WTC11 (cell line): ENCODE results near the gene EPN3.

Experiments used
- CREB1 ChIP-seq: sonication (generic); formaldehyde crosslinking; IDR thresholded peaks from 2 replicates; pipeline ENCODE4 v1.8.0; 2023; ENCODE audit warnings: mild to moderate bottlenecking, missing genetic modification reagents
- ELF4 ChIP-seq: sonication (generic); formaldehyde crosslinking; IDR thresholded peaks from 2 replicates; pipeline ENCODE4 v1.8.1; 2022; ENCODE audit warnings: low read depth, mild to moderate bottlenecking, moderate library complexity, missing genetic modification reagents
- KAT7 ChIP-seq: sonication (generic); formaldehyde crosslinking; IDR thresholded peaks from 2 replicates; pipeline ENCODE4 v1.8.1; 2023; ENCODE audit warnings: missing genetic modification reagents, mild to moderate bottlenecking, borderline replicate concordance
- ZNF232 ChIP-seq: sonication (generic); formaldehyde crosslinking; IDR thresholded peaks from 2 replicates; pipeline ENCODE4 v1.8.0; 2022; ENCODE audit warnings: mild to moderate bottlenecking, missing genetic modification reagents
- TF ChIP-seq, protein P1 (sequence below): fragments of 200-600 bp; IDR thresholded peaks from 2 replicates; pipeline ENCODE4 v1.8.0; 2022; ENCODE audit warnings: antibody characterized with exemption
- TF ChIP-seq, protein P2 (sequence below): sonication (generic); formaldehyde crosslinking; IDR thresholded peaks from 2 replicates; pipeline ENCODE4 v1.8.0; 2022; ENCODE audit warnings: mild to moderate bottlenecking, missing genetic modification reagents
- TF ChIP-seq, protein P3 (sequence below): sonication (generic); formaldehyde crosslinking; IDR thresholded peaks from 2 replicates; pipeline ENCODE4 v1.8.0; 2022; ENCODE audit warnings: mild to moderate bottlenecking, missing genetic modification reagents
- TF ChIP-seq, protein P4 (sequence below): sonication (generic); formaldehyde crosslinking; IDR thresholded peaks from 2 replicates; pipeline ENCODE4 v1.8.1; 2023; ENCODE audit warnings: mild to moderate bottlenecking, missing genetic modification reagents
- TF ChIP-seq, protein P5 (sequence below): sonication (generic); formaldehyde crosslinking; IDR thresholded peaks from 2 replicates; pipeline ENCODE4 v1.8.1; 2023; ENCODE audit warnings: mild to moderate bottlenecking, missing genetic modification reagents, moderate library complexity

DNA sequence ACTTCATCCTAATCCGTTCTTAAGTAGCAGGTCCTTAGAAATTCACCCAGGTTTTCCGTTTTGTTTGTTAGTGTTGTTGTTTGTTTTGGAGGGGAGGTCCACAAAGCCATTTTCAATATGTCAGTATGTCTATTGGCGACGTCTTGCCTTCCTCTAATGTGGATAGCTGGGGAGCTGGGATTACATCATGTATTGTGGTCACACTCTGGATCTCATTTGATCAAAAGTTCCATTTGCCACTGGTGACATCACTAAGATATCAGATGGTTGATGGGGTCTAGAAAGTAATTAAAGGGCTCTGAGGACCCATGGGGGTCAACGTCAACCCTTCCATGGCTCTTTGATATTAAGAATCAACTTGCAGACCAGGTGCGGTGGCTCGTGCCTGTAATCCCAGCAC lies 2.7 kb upstream of the EPN3 start:
- TF ChIP-seq, protein P1, sequence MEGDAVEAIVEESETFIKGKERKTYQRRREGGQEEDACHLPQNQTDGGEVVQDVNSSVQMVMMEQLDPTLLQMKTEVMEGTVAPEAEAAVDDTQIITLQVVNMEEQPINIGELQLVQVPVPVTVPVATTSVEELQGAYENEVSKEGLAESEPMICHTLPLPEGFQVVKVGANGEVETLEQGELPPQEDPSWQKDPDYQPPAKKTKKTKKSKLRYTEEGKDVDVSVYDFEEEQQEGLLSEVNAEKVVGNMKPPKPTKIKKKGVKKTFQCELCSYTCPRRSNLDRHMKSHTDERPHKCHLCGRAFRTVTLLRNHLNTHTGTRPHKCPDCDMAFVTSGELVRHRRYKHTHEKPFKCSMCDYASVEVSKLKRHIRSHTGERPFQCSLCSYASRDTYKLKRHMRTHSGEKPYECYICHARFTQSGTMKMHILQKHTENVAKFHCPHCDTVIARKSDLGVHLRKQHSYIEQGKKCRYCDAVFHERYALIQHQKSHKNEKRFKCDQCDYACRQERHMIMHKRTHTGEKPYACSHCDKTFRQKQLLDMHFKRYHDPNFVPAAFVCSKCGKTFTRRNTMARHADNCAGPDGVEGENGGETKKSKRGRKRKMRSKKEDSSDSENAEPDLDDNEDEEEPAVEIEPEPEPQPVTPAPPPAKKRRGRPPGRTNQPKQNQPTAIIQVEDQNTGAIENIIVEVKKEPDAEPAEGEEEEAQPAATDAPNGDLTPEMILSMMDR = no peak
- TF ChIP-seq, protein P2, sequence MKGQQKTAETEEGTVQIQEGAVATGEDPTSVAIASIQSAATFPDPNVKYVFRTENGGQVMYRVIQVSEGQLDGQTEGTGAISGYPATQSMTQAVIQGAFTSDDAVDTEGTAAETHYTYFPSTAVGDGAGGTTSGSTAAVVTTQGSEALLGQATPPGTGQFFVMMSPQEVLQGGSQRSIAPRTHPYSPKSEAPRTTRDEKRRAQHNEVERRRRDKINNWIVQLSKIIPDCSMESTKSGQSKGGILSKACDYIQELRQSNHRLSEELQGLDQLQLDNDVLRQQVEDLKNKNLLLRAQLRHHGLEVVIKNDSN = no peak
- TF ChIP-seq, protein P3, sequence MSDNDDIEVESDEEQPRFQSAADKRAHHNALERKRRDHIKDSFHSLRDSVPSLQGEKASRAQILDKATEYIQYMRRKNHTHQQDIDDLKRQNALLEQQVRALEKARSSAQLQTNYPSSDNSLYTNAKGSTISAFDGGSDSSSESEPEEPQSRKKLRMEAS = no peak
- TF ChIP-seq, protein P4, sequence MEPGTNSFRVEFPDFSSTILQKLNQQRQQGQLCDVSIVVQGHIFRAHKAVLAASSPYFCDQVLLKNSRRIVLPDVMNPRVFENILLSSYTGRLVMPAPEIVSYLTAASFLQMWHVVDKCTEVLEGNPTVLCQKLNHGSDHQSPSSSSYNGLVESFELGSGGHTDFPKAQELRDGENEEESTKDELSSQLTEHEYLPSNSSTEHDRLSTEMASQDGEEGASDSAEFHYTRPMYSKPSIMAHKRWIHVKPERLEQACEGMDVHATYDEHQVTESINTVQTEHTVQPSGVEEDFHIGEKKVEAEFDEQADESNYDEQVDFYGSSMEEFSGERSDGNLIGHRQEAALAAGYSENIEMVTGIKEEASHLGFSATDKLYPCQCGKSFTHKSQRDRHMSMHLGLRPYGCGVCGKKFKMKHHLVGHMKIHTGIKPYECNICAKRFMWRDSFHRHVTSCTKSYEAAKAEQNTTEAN (CRISPR knock-in tag) = no peak
- TF ChIP-seq CREB1 = no peak
- TF ChIP-seq, protein P5, sequence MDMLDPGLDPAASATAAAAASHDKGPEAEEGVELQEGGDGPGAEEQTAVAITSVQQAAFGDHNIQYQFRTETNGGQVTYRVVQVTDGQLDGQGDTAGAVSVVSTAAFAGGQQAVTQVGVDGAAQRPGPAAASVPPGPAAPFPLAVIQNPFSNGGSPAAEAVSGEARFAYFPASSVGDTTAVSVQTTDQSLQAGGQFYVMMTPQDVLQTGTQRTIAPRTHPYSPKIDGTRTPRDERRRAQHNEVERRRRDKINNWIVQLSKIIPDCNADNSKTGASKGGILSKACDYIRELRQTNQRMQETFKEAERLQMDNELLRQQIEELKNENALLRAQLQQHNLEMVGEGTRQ (CRISPR knock-in tag) = no peak
- no peak for TF ChIP-seq ELF4 (CRISPR knock-in tag)
- no peak for TF ChIP-seq ZNF232 (CRISPR knock-in tag)
- no peak for TF ChIP-seq KAT7 (CRISPR knock-in tag)
